GM18519 (cell line): ENCODE results near the gene NRP2.

Source experiments
- ATAC-seq: cut with Tn5 transposase; IDR thresholded peaks from one replicate; pipeline ENCODE4 v1.9.1; 2021; ENCODE audit warnings: mild to moderate bottlenecking, moderate library complexity; ENCODE audit not compliant: unreplicated experiment, low FRiP score

The NRP2 gene

DNA sequence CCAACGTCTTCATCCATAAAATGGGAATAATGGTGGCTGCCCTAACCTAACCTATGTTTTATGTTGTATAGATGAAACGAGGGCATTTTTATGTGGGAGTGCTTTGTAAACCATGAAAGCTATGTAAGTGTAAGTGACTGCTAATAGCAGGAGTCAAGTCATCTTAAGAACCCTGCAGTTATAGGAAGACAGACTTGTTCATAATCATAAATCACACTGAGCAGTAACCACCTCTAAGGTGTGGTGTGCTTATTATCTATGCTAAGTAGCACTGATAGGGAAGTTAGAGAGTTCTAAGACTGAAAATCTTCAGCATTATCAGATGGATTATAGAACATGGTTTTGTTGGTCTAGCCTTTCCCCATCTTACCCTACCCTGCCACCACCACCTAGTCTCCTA lies 24.2 kb upstream of the NRP2 start:
- no peak for ATAC-seq

DNA sequence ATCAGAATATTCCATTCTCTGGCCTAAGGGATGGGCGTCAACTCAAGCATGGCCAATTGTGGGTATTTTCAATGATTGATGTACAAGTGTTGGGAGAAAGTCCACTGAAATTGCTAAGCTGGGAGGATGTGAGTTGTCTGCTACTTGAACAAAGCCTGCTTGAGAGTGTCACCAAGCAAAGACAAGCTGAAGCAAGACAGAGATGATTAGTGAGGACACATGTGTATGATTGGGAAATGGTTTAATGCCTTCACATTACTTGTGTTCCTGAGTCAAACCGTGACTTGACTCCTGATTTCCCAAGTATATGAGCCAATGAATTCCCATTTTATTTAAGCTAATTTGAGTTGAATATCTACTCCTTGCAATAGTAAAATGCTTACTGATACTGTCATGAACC lies 23.7 kb upstream of the NRP2 start:
- ATAC-seq = no peak

DNA sequence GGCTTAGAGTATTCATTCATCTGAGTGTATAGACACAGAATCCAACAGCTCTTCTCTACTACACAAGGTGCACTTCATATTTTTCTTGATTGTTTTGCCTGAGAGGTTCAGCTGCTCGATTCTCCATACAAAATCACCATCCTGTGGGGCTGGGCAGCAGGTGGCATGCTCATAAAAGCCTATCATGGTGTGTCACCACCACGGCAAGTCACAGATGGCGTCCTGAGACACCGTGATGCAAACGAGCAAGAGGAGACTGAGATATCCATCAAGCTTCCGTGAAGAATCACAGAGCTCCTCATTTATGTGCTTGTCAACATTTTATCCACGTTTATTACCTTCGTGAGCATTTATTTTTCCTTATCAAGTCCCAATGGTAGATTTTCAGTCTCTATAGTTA lies 22.4 kb upstream of the NRP2 start:
- no peak for ATAC-seq

DNA sequence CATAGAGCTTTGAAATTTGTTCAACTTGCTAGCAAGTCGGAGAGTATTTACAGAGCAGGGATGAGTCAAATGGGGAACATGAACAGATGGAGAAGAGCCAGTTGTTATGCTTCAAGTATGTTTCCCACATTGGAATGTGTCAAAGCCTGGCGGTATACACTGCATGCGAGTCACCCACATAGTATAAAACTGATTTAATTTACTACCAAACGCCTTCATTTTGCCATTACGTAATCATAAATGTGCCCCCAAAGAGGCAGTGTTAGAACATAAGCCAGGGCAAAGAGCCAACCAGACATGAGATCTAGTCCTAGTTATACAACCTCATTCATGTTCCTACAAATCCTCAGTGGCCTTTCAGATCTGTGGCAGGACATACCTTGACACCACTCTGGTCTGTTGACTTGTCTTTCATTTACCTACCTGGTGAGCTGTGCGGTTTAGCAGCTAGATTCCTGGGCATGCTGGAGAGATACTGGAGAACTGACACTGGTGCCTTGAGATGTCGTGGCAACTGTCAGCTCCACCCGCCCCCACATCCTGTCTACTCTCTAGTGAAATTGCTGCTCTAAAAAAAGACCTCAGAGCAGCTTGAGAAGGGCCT lies 21.7 kb upstream of the NRP2 start:
- ATAC-seq = peak; percentile 81

DNA sequence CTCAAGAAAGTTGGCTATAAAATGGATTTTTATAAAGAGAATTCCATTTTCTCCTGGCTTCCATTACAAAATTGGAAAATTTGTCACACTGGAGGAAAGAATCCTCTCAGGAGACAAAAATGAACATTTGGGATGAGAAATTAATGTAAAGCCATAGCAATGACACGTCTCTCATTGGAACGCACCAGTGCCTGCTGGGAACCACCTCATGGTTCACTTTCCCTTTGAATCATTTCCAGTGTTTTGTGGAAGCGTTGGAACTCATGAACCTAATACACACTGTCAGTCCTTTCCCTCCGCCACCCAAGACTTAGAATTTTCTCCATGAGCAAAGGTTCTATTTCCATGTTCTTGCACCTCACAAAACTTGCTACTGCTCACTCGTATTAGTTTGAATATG lies 21.0 kb upstream of the NRP2 start:
- ATAC-seq = no peak

DNA sequence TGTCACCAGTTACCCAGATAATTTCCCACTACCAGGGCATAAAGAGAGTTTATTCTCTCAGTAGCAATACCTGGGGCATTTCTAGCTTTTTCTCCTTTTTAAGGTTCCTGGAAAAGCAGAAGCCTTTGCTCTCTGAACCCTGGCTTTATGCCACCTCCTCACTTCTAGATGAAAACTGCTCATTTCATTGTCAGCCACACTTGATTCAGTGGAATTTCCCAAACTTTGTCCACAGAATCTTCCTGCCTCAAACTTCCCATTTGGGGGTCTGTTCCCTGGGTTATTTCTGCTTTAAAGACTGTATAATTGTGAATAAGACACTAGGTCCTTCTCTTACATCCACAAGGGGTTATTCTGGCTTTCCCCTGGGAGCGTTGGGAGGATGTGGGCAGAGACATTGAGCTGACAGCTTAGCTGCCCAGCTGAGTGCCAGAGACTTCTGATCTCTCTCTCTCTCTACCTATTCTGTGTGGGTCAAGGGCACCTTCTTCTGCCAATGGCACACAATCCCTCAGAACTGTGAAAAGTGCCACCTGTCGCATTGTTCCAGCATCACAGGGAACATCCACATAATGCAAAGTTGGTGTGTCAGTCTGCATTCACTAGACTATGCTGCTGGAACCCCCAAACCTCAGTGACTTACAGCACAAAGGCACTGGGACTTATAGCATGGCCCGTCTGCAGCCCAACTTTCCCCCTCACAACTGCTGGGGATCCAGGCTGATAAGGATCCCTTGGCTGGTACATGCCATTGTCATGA lies 19.9 kb upstream of the NRP2 start:
- ATAC-seq = no peak

DNA sequence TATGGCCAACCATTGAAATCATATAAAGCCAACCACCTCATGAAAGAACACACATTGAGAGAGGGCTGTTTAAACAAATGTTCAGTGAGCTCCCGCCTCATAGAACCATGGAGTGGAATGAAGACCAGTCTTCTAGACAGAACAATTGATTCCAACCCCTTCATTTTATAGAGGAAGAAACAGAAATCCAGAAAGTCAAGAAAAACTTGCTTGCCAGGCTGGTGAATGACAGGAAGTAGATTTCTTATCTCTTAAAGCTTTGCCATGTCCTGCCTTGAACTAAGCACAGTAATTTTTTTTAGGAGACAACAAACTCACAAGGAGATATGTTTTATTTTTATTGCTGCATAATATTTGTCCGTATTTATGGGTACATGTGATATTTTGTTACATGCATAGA lies 16.5 kb upstream of the NRP2 start:
- ATAC-seq = no peak

DNA sequence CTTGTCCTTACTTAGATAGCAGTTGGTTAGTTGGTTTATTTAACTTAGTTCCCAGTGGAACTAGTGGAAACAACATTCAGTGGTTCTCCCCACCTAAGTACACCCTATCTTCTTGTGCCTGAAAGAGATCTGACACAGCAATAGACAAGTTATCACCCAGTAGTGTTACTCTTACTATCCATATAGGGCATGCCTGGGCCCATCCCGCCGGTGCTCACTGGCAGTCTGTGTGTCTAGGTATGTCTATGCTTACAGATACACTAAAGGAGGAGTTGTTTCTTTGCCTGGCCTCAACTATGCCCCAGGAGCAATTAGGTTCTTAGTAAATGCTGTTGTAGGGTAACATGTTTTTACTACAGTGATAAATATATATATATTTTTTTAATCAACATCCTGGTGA lies 12.0 kb upstream of the NRP2 start:
- no peak for ATAC-seq

DNA sequence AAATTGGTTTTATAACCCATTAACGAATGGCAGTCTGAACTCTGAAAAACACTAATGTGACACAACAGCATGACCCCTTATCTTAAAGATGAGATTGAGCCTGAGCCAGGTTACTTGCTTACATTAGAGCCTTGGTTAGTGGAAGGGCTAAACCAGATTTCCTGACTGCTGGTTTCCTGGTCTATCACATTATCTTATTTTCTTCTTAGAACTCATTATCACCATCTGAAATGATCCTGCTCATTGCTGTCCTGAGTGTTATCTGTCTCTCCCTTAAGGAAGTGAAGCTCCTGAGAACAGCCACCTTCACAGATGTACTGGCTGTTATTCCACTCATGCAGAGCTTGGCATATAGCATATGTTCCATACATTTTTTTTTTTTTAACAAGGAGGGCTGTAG lies 9.0 kb upstream of the NRP2 start:
- no peak for ATAC-seq

DNA sequence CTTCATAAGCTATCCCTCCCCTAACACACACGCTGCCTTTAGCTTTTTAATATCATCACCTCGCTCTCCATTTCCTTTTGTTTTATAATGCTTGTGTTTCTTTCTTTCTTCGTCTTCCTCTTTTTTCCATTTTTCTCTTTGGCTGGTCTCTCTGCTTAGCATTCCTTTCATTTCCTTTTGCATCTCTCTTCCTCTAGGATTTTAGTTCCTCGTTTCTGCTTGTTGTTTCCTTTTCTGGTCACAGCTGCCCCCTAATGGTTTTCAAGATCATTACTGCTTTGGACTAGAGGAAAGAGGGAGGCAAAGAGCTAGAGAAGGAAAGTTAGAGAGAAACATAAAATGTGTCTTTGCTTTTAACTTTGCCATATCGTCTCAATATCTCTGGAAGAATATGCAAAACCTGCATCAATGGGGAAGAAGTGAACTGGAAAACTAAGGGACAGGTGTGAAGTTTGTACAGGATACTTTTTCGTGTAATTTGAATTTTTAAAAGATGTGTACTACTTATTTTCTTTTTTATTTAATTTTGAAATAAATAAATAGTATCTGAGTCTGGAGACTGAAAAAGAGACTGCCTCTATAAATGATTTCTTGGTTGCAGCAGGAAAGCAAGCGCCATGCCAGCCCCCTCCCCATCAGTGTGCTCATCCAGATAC lies 6.3 kb upstream of the NRP2 start:
- ATAC-seq = no peak

DNA sequence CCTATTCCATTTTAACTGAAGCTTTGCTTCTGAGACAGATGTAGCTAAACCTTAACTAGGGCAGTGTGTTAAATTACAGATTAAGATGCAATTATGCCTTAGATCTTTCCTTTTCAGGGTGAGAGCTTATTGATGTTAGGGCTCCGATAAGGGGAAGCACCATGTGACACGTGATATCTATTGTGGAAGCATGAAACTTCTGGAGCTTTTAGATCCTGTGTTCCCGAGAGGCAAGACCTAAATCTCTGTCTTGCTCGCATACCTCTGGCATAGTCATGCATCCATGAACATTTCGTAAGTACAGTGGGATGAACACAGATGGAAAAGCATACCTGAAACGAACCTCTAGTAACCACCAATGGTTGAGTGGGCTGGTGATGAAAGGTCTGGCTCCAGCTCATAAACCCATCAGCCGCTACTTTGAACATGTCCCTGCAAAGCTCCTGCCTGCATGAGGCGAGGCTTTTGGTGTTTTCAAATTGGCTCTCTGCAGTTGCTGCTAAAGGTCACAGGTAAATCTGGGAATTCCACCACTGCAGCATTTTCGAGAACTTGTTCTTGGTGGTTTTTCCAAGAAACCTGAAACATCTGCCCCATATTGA lies 3.7 kb upstream of the NRP2 start:
- ATAC-seq = no peak

DNA sequence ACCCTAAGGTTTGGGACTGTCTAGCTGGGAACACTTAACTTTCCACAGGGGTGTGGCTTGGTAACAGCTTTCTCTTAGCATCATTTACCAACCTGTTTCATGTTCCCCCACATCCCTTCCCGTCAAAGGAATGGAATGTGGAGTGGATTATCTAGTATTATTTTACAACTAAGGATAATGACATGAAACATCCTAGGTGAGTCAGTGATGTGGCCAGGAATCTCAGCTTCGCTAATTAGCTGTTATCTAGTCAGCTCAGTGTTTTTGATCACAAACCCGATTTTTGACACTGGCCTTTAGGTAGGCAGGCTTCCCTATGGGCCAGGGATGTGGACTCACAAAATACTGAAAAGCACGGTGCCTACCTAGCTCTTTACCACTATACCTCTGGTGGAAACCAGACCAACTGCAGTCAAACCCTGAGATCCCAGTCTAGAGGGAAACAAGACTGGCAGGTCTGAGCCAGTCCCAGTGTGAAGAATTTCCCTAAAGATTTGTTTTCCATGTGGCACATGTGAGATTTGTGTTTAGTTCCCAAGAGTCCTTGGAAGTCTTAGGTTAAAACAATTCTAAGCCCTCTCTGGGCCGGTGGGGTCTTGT lies 2.8 kb upstream of the NRP2 start:
- no peak for ATAC-seq

DNA sequence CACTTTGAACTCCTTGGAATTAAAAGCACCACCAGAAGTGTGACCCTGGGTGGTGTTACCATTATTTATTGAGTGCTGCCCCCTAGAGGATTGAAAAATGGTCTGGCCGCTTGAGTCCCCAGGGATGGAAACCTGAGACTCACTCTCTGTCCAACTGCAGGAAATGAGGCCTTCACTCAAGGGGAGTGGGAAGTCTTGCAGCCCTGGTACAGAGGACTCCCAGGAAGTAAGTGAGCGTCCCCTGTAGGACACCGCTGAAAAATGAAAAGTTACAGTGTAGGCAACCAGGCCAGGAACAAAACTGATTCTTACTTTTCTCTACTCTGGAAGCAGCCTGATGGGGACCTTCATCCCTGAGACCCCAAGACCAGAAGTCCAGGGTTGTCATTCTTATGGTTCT lies 2.2 kb upstream of the NRP2 start:
- peak; percentile 51 for ATAC-seq

DNA sequence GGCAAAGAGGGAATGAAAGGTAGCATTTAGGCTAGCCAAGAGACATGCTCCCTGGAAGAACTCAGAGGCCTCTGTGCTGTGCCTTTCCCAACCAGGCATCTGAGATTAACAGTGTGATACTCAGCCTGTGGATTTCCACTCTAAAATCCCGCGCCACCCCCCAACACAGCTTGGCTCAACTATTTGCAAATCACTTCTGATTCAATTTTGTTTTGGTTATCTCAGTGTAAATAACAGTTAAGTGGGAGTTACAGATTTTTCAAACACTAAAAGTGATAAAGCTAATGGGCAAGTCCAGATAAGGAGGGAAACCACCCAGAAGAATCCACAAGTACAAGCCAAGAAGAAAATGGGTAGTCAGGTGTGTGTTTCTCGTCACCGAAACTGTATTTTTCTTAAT lies 1.4 kb upstream of the NRP2 start:
- no peak for ATAC-seq

DNA sequence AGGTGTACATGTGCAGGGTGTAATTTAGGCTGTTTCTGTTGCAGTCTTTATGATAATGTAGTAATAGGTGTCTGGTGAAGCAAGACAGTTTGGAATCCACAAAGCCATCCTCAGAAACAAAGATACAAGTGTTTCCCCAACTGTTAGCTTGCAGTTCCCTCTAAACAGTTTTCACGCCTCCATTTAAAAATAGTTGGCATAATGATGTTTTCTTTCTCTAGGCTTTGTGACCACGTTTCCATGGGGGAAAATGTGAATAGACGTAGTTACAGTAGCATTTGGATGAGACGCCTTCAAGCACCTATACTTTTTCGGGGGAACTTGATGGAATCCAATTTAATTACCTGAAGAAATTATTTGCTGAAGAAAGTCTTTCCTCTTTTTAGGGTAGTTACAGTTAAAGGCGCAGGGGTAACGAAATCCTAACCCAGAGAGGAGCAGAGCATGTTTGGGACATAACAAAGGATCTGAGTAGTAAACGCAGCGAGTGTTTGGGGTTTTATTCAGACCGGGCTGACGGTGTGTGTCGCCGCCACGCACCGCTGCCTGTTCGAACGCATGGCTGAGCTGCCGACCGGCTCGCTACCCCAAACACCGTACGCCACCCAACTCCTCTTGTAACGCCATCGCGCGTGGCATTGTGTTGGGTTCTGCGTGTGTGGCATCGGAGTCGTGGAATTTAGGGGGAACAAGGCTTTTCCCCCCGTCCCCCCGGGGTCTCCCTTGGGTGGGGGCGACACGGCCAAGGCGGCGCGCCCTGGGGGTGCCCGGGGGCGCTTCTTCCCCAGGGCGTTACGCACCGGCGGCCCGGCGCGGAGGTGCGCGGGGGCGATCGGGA lies 681 bp upstream of the NRP2 start:
- peak; percentile 34 for ATAC-seq

DNA sequence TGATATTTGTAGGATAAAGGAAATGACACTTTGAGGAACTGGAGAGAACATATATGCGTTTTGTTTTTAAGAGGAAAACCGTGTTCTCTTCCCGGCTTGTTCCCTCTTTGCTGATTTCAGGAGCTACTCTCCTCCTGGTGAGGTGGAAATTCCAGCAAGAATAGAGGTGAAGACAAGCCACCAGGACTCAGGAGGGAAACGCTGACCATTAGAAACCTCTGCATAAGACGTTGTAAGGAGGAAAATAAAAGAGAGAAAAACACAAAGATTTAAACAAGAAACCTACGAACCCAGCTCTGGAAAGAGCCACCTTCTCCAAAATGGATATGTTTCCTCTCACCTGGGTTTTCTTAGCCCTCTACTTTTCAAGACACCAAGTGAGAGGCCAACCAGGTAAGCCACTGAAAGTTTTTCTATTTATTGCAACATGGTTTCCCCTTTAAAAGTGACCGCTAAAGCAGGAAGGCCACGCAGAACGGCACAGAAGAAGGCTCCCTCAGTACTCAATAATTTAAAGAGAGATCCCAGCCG lies 735 bp downstream of the NRP2 start:
- no peak for ATAC-seq

DNA sequence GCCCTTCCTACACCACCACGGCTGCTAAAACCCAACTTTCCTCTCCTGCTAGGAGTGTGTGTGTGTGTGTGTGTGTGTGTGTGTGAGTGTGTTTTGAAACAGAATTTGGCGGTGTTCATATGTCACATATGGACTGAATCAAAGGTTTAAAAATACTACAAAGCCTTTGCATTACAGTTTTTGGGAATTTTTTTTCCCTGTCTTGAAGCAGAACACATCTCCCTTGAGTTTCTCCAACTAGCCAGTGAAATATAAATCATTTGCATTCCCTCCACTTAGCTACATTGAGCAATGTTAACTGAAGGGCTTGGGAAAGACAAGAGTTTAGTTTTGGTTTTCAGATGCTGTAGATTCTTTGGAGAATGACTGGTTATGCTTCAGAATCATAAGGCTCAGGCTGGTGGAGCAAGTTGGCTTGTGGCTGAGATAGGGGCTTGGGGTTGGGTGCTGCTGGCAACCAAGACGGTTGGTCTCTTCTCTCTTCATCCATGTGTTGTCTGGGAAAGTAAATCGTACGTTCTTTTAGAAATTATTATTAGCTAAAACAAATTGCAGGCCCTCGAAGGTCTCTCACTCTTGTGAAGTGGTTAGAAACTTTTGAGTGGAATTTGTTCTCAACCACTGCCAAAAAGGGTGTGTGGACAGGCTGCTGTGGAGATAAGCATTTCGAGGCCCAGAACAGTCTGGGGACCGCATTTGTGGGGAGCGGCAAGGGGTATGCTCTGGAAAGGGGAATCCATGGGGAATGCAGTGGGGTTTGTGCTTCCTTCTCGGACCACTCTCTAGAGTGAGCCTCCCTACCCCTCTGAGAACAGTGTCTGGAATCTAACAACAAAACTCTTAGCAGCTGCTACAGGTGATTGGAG lies 1.4 kb downstream of the NRP2 start:
- no peak for ATAC-seq

DNA sequence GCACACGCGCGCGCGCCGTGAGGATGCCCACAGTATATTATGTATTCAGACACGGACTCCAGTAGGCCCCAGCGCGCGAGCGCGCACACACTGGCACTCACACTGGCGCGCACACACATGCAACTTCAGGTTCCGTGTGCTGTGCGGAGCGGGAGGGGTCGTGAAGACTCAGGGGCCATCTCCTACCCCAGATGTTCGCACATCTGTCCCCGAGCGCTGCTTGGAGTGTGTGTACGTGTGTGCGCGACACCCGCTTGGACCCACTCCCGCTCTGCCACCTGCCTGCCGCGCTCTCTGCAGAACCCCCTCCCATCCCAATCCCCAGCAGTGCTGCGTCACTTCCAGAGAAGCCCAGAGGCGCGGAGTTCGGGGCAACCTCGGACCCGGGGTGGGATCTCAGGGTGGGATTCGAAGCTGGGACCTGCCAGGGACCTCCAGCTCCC lies 2.6 kb downstream of the NRP2 start:
- no peak for ATAC-seq
